Amniotic stem cell (primary cell): ENCODE data around the gene SPOCD1.

Source experiments
- DNase-seq: peaks from one replicate; lab custom pipeline; 2025; lab: John Stamatoyannopoulos, UW

Gene SPOCD1

GRCh38 chr1:31787261-31787660 lies 28.6 kb downstream of the SPOCD1 start:
- no peak for DNase-seq

DNA sequence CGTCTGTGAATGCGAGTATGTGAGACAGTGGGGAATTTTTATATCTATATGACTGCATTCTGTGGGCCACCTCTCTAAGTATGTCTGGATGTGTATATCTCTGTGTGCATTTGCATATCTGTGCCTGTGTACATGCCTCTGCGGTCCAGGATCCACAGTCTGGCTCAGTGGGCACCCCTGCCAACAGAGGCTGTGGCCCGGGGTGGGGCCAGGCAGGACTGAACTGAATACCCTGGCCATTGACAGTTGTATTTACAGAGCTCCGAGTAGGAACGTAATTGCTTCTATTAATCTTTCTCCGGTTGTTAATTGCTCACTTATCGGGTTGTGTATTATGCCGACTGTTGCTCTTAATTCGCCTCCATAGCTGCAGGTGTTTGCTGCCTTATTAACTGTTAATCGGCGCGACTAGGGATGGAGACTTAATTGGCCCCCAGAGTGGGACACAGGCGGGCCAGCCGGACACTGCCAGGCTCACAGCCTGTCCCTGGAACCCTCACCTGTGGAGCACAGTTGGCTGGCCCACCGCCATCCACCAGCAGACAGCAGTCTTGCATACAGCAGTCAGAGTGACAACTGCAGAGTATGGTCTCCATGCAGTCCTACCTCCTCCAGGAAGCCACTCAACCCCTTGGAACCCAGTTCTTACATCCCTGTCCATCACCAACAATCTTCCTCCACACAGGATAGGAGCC lies 29.3 kb downstream of the SPOCD1 start:
- no peak for DNase-seq

GRCh38 chr1:31785947-31786290 lies 29.9 kb downstream of the SPOCD1 start:
- no peak for DNase-seq

GRCh38 chr1:31785020-31785946 lies 30.5 kb downstream of the SPOCD1 start:
- DNase-seq, result no peak

DNA sequence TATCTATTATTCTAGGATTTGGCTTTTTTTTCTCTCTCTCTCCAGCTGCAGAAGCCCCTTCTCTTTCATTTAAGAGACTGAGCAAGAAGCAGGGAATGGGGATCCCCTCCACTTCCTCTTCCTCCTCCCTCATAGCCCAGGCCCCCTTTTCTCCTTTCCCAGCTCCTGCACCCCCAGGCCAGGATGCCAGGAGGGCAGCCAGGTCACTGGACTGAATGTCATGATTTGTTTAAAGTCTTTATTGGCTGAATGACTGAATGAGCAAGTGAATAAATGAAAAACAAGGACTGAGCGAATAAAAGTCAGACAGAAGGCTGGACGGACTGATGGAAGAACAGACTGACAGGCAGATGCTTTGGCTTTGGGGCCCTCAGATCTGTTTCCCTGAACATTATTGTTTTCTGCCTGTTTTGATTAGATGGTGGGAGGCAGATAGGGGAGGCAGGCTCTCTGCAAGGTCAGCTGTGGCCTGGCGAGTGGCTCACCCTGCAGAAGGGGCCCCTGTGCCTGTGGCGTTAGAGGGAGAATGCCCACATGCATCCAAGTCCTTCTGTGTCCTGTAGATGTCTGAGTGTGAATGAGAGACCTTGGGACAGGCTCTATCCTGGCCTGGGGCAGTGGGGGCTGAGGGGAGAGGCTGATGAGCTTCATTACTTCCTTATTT lies 31.3 kb downstream of the SPOCD1 start:
- no peak for DNase-seq

- no peak for DNase-seq
Observed at GRCh38 chr1:31783846-31784245, 32.0 kb downstream of the SPOCD1 start.

DNA sequence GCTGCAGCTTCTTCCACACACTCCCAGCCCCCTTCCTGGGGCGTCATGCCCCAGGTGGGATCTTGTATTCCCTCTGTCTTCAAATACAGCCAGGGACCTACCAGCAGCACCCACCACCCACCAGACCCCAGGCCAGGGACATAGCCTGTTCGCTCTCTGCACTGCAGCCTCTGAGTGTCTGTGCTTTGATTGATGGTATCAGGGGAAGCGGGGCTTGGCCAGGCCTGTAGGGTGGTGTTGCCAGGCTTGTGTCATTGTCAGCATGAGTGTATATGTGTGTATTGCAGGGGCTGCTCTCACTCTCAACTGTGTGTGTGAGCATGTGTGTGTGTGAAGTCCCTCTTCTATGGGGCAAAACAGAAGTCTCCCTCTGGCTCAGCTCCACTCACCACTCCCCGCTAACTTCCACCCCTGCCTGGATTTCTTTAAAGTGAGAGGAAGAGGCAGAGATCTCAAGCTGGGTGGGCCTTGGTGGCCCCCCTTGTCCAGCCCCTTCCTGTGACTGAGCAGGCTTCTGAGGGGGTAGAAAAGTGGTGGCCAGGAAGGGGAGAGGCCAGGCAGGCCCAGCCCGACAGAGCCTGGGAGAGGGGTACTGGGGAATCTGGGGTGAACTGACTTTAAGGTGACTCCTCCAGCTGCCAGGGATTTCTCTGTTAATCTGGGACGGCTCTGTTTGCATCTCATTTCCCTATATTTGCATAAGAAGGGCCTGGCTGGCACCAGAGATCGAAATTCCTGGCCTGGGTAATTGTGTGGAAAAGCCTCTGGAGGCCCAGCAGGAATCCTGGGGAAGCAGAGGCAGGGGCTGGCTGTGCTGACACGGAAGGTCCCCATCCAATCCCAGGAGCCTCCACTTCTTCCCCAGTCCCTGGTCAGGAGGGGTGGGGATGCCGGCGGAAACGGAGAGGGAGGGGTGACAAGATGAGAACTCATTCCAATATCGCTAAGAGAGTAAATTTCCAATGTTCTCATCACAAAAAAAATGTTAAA lies 33.1 kb downstream of the SPOCD1 start:
- DNase-seq, result no peak

GRCh38 chr1:31781756-31782371 lies 34.0 kb downstream of the SPOCD1 start:
- no peak for DNase-seq

GRCh38 chr1:31781138-31781755 lies 34.6 kb downstream of the SPOCD1 start:
- DNase-seq, result no peak

- DNase-seq, result no peak
Observed at GRCh38 chr1:31780632-31781031, 35.2 kb downstream of the SPOCD1 start.

DNA sequence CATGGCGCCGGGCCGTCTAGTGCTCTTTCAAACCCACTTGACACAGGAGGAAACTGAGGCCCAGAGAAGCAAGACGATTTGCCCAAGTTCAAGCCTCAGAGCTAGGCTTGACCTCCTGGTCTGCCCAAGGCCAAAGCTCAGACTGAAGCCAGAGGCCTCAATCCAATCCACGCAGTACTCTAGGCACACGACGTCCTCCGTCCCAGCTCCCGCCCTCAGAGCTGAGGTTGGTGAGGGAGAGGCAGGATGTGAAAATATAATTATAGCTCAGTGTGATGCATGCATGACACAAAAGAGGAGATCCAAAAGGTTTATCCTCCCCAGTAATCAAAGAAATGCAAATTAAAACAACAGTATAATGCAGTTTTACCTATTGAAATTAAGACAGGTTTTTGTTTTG lies 36.1 kb downstream of the SPOCD1 start:
- DNase-seq, result no peak

GRCh38 chr1:31778763-31779488 lies 36.9 kb downstream of the SPOCD1 start:
- DNase-seq, result no peak

DNA sequence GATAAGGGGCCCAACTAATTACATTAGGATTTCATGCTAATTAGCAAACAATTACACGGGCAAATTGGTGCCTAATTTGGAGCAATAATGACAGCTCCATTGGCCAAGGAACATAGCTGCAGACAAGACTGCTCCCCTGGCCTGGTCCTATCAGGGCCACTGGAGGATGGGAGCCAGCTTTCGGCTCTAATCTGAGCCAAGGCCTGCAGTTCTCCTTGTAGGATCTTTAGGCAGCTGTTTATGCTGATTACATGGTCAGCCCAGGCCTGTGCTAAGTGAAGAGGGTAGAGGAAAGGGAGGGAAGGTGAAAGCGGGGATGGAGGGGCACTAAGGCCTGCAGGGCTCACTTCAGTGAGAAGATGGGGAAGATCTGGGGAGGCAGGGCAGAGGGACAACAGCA lies 39.3 kb downstream of the SPOCD1 start:
- DNase-seq, result no peak

DNA sequence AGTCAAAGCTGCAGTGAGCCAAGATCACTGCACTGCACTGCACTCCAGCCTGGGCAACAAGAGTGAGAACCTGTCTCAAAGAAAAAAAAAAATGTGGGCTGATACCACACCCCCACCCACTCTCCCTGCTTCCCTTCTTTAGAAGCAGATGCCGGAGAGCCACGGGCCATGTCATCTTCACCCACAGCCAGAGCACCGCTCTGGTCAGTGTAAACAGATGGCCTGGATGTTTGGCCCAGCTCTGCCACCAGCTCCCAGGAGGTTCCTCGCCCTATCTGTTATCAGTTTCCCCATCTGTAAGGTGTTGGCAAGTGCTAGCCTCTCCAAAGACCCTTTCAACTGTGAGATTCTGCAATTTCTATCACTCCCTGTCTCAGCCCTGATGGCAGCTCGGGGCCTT lies 39.8 kb downstream of the SPOCD1 start:
- no peak for DNase-seq

GRCh38 chr1:31775210-31775999 lies 40.4 kb downstream of the SPOCD1 start:
- DNase-seq, result no peak

DNA sequence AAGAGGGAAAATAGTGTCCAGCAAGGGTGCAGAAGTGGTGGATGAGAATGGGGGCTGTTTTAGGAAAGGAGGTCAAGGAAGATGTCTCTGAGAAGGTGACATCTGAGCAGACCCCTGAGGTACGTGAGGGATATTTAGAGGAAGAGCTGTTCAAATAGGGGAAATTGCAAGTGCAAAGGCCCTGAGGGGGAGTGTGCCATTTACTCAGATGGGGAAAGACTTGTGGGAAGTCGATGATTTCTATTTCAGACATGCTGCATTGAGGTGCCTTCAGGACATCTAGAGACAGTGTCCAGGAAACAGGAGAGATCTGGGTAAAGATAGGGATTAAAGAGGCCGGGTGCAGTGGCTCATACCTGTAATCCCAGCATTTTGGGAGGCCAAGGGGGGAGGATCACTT lies 41.3 kb downstream of the SPOCD1 start:
- DNase-seq, result no peak

- DNase-seq, result no peak
Observed at GRCh38 chr1:31773861-31774260, 42.0 kb downstream of the SPOCD1 start.

DNA sequence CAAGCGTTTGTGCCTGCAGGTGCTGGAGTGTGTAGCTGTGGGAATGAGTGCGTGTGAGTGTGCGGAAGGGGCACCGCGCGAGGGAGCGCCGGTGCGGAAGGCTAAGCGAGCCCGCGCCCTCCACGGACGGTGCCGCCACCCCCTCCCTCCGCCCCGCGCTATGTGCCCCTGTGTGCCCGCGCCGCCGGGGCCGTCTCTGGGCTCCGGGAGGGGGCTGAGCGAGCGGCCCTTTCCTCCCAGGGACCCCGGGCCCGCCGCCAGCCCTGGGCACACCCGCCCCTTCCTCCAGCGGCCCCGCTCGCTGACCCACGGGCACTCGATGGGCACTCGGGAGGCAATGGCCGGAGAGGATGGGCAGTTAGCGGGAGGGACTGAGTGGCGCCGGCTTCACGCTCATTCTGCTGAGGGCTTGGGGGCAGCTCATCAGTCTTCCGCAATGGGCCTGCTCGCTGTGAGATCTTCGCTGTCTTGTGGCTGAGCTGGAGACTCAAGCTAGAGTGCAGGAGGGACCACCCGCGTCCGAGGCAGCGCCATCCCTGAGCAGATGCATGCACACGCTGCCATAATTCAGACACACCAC lies 43.1 kb downstream of the SPOCD1 start:
- DNase-seq, result no peak
